OCI-LY3 (cell line): Measurements from ENCODE around the gene ATG7.

ENCODE experiments used
- CTCF ChIP-seq: fragments of 200-600, 300-600 bp; sonication (generic); IDR thresholded peaks from 2 replicates; pipeline ENCODE4 v1.5.1; 2014; ENCODE audit warnings: antibody characterized with exemption, low read length, low read depth
- EZH2phosphoT487 ChIP-seq: fragments of 200-600 bp; shearing (Covaris generic); IDR thresholded peaks from 2 replicates; pipeline ENCODE4 v1.6.1; 2018; ENCODE audit warnings: antibody characterized with exemption, mixed run types, low read depth

- TF ChIP-seq CTCF (no peak), EZH2phosphoT487 (no peak)
These were observed 226.9 kb downstream of the ATG7 start for GRCh38 chr3:11499144-11499543.
